ENCODE data around the gene NARF.

The NARF gene

GRCh38 chr17:82463925-82464566, 5.5 kb downstream of the NARF start:
- Histone ChIP-seq H3K9ac (ENCODE audit: low read depth, low read length) (no peak overlapping the region), H3K9me3 (ENCODE audit: control insufficient read depth, insufficient read depth, low read length) (no peaks in the 10 kb centered on the region), H3K36me3 (ENCODE audit: insufficient read depth, low read length) (peaks cover 10% of the 10 kb centered on the region; the same call in 1 of the 2 replicates), H3K4me1 (ENCODE audit: insufficient read depth, low read length) (no peaks in the 10 kb centered on the region)

DNA sequence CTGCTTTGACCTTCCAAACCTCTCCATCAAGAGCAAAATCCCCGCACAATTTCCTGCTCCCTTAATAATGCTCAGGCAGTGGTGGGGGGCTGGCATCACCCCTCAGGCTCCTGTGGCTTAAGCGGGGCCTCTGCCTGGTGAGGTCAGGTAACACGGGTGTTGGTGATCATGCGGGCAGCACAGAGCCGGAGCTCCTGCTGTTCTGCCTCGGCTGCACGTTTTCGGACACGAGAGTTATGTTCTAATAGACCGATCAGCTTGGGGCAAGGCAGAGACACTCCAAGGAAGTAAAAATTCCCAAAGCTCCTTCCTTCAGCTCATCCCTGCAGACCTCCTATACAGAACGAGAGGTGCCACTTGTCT, 6.0 kb downstream of the NARF start:
- H3K36me3 ChIP-seq (ENCODE audit: insufficient read depth, low read length), result peaks cover 10% of the 10 kb centered on the region; the same call in 1 of the 2 replicates
- no peaks in the 10 kb centered on the region for H3K9me3 ChIP-seq (ENCODE audit: control insufficient read depth, insufficient read depth, low read length)
- H3K9ac ChIP-seq (ENCODE audit: low read depth, low read length), result no peak overlapping the region
- no peaks in the 10 kb centered on the region for H3K4me1 ChIP-seq (ENCODE audit: insufficient read depth, low read length)

GRCh38 chr17:82465023-82465603, 6.6 kb downstream of the NARF start:
- Histone ChIP-seq H3K9me3 (ENCODE audit: control insufficient read depth, insufficient read depth, low read length) (no peaks in the 10 kb centered on the region), H3K36me3 (ENCODE audit: insufficient read depth, low read length) (peaks cover 10% of the 10 kb centered on the region; the same call in 1 of the 2 replicates), H3K9ac (ENCODE audit: low read depth, low read length) (no peak overlapping the region), H3K4me1 (ENCODE audit: insufficient read depth, low read length) (no peaks in the 10 kb centered on the region)

- Histone ChIP-seq H3K9ac (ENCODE audit: low read depth, low read length) (no peak overlapping the region), H3K4me1 (ENCODE audit: insufficient read depth, low read length) (no peaks in the 10 kb centered on the region), H3K36me3 (ENCODE audit: insufficient read depth, low read length) (peaks cover 7% of the 10 kb centered on the region; the same call in 1 of the 2 replicates), H3K9me3 (ENCODE audit: control insufficient read depth, insufficient read depth, low read length) (no peaks in the 10 kb centered on the region)
Observed at GRCh38 chr17:82468692-82469091, 10.2 kb downstream of the NARF start.

DNA sequence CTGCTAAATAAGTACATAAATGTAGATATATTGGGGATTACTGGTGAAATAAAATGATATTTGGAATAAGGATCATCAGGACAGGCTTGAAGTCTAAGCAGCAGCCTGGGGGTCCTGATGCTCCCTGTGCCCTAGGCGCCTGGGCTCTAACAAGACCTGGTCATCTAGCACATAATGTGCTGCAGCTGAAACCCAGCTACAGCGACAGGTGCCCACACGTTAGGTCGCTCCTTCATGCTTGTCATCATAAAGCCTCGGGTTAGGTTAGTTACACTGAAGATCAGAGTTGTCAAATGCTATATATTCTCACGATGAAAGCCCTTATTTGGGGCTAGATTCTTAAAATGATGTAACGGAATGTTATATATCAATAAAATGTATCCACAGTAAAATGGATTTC, 11.5 kb downstream of the NARF start:
- H3K9me3 ChIP-seq (ENCODE audit: control insufficient read depth, insufficient read depth, low read length), result no peaks in the 10 kb centered on the region
- H3K4me1 ChIP-seq (ENCODE audit: insufficient read depth, low read length), result no peaks in the 10 kb centered on the region
- H3K9ac ChIP-seq (ENCODE audit: low read depth, low read length), result no peak overlapping the region
- H3K36me3 ChIP-seq (ENCODE audit: insufficient read depth, low read length), result peaks cover 7% of the 10 kb centered on the region; the same call in 1 of the 2 replicates

GRCh38 chr17:82474223-82475010, 15.9 kb downstream of the NARF start:
- no peaks in the 10 kb centered on the region for H3K9me3 ChIP-seq (ENCODE audit: control insufficient read depth, insufficient read depth, low read length)
- no peak overlapping the region for H3K9ac ChIP-seq (ENCODE audit: low read depth, low read length)
- H3K36me3 ChIP-seq (ENCODE audit: insufficient read depth, low read length), result no peaks in the 10 kb centered on the region
- no peaks in the 10 kb centered on the region for H3K4me1 ChIP-seq (ENCODE audit: insufficient read depth, low read length)

DNA sequence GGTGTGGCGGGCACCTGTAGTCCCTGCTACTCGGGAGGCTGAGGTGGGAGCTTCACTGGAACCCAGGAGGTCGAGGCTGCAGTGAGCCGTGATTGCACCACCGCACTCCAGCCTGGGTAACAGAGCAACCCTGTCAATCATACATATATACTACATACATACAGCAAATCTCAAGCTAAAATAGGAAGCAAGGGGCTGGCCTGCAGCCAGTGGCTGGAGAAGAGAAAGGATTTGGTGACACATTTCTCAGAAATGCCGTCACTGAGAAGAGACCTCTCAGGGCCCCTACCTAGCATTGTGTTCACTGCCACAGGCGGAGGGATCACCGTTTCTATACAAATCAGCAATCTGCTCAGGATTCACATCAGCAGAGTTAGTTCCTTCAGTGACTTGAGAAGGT, 16.9 kb downstream of the NARF start:
- no peak overlapping the region for H3K9ac ChIP-seq (ENCODE audit: low read depth, low read length)
- no peaks in the 10 kb centered on the region for H3K9me3 ChIP-seq (ENCODE audit: control insufficient read depth, insufficient read depth, low read length)
- no peaks in the 10 kb centered on the region for H3K4me1 ChIP-seq (ENCODE audit: insufficient read depth, low read length)
- no peaks in the 10 kb centered on the region for H3K36me3 ChIP-seq (ENCODE audit: insufficient read depth, low read length)

- Histone ChIP-seq H3K9me3 (ENCODE audit: control insufficient read depth, insufficient read depth, low read length) (no peaks in the 10 kb centered on the region), H3K4me1 (ENCODE audit: insufficient read depth, low read length) (no peaks in the 10 kb centered on the region), H3K9ac (ENCODE audit: low read depth, low read length) (no peak overlapping the region), H3K36me3 (ENCODE audit: insufficient read depth, low read length) (no peaks in the 10 kb centered on the region; the same call in 1 of the 2 replicates)
Observed at GRCh38 chr17:82477934-82478333, 19.4 kb downstream of the NARF start.

- no peaks in the 10 kb centered on the region; the same call in 1 of the 2 replicates for H3K36me3 ChIP-seq (ENCODE audit: insufficient read depth, low read length)
- H3K9ac ChIP-seq (ENCODE audit: low read depth, low read length), result no peak overlapping the region
- no peaks in the 10 kb centered on the region for H3K4me1 ChIP-seq (ENCODE audit: insufficient read depth, low read length)
- no peaks in the 10 kb centered on the region for H3K9me3 ChIP-seq (ENCODE audit: control insufficient read depth, insufficient read depth, low read length)
Observed at GRCh38 chr17:82479602-82480001, 21.1 kb downstream of the NARF start.

DNA sequence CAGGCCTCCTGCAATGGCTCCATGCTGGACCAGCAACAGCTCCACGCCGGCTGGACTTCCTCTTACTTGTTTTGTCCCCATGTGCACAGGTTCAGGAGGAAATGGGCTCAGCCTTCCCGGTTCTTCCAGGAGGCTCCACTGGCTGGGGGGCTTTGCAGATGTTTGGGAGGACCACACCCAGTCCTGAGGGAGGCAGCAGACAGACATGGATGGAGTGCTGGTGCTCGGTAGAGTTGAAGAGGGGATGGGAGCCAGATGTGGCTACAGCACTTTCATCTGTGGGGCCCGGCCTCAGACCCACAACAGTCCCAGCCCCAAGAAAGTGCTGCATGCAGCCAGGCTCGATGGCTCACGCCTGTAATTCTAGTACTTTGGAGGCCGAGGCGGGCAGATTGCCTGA, 21.8 kb downstream of the NARF start:
- Histone ChIP-seq H3K4me1 (ENCODE audit: insufficient read depth, low read length) (no peaks in the 10 kb centered on the region), H3K36me3 (ENCODE audit: insufficient read depth, low read length) (no peaks in the 10 kb centered on the region; the same call in 1 of the 2 replicates), H3K9me3 (ENCODE audit: control insufficient read depth, insufficient read depth, low read length) (no peaks in the 10 kb centered on the region), H3K9ac (ENCODE audit: low read depth, low read length) (no peak overlapping the region)

DNA sequence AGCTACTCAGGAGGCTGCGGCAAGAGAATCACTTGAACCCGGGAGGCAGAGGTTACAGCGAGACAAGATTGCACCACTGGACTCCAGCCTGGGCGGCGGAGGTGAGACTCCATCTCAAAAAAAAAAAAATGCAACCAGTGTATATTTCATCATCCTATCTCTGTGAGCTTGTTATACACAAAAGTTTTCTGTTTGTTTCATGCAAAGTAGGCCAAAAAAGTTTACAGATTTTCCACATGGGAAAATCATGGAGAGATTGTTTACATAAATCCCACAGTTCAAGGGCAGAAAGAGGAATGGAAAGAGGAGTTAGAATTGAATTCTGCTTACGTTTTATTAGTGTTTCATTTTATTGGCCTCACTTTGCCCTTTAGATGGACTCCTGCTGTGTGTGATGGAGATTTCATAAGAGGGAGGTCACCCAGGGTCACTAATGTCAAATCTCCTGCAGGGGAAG, 24.7 kb downstream of the NARF start:
- H3K9ac ChIP-seq (ENCODE audit: low read depth, low read length), result no peak overlapping the region
- no peaks in the 10 kb centered on the region for H3K4me1 ChIP-seq (ENCODE audit: insufficient read depth, low read length)
- H3K9me3 ChIP-seq (ENCODE audit: control insufficient read depth, insufficient read depth, low read length), result no peaks in the 10 kb centered on the region
- no peaks in the 10 kb centered on the region; the same call in 1 of the 2 replicates for H3K36me3 ChIP-seq (ENCODE audit: insufficient read depth, low read length)

- Histone ChIP-seq H3K9ac (ENCODE audit: low read depth, low read length) (no peak overlapping the region), H3K36me3 (ENCODE audit: insufficient read depth, low read length) (no peaks in the 10 kb centered on the region; the same call in 1 of the 2 replicates)
Observed at GRCh38 chr17:82483836-82484235, 25.3 kb downstream of the NARF start.

GRCh38 chr17:82486231-82487094, 27.9 kb downstream of the NARF start:
- H3K36me3 ChIP-seq (ENCODE audit: insufficient read depth, low read length), result no peaks in the 10 kb centered on the region; the same call in 1 of the 2 replicates
- no peaks in the 10 kb centered on the region for H3K4me1 ChIP-seq (ENCODE audit: insufficient read depth, low read length)
- no peak overlapping the region for H3K9ac ChIP-seq (ENCODE audit: low read depth, low read length)
- H3K9me3 ChIP-seq (ENCODE audit: control insufficient read depth, insufficient read depth, low read length), result no peaks in the 10 kb centered on the region

More at GRCh38 chr17:82483836-82484235, 25.3 kb downstream of the NARF start:
- Histone ChIP-seq H3K4me1 (ENCODE audit: insufficient read depth, low read length) (no peaks in the 10 kb centered on the region), H3K9me3 (ENCODE audit: control insufficient read depth, insufficient read depth, low read length) (no peaks in the 10 kb centered on the region)

DNA sequence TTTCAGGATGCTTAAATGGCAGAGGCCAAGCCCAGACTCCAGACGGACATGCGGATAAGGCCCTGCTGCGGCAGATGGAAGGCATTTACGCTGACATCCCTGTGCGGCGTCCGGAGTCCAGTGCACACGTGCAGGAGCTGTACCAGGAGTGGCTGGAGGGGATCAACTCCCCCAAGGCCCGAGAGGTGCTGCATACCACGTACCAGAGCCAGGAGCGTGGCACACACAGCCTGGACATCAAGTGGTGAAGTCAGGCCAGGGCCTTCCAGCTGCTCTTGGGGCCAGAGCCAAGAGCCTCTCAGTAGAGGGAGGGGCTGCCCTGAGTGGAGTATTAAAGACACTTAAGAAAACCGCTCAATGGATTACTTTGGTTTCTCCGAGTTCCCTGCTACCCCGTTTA, 29.4 kb downstream of the NARF start:
- Histone ChIP-seq H3K9me3 (ENCODE audit: control insufficient read depth, insufficient read depth, low read length) (no peaks in the 10 kb centered on the region), H3K9ac (ENCODE audit: low read depth, low read length) (no peak overlapping the region), H3K36me3 (ENCODE audit: insufficient read depth, low read length) (no peaks in the 10 kb centered on the region), H3K4me1 (ENCODE audit: insufficient read depth, low read length) (no peaks in the 10 kb centered on the region)

All from ES-I3 (cell line).